Jurkat, Clone E6-1 (cell line): ENCODE results near the gene WNT9B.
"Not testable (repeated sequence)": the region's sequence is repeated elsewhere in the genome, so short reads cannot be mapped to it uniquely, and the experiment has no call there.

ENCODE experiments used
- DNase-seq: peaks from one replicate; pipeline ENCODE4 v3.0.0-alpha.2; 2011; ENCODE audit warnings: low read depth, low spot score
- H3K4me3 ChIP-seq: 2 replicates; pipeline ENCODE4 v1.5.1; 2011; ENCODE audit warnings: mild to moderate bottlenecking, low read length, control low read depth, moderate library complexity

Gene WNT9B

DNA sequence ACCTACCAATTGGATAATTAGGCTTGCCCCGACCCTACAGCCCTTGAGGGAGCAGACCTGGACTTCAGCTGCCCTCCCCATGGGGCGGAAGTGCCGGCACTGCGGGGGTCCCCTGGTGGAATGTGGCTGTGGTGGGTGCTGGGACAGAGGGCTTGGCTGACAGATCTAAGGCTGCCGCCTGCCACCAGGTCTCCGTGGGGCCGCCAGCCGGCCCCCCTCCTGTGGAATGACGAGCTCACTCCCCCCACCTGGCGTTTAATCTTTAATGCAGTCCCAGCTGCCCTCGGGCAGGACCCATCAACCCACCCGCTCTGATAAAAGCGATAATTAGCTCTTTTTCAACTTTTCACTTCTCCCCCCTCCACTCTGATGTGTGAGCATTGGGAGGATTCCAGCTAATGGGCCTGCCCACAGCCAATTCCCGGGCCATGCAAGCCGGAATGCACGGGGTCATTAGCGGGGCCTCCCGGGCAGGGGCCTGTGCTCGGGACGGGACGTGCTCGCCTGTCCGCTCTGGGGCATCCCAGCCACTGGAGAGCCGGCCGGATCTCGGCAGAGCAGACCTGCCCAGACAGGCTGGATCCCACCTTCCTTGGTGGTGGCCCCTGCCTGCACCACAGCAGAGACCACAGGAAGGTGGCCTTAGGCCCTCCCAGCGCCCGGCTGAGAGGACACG lies 43.2 kb downstream of the WNT9B start:
- DNase-seq = no peak

DNA sequence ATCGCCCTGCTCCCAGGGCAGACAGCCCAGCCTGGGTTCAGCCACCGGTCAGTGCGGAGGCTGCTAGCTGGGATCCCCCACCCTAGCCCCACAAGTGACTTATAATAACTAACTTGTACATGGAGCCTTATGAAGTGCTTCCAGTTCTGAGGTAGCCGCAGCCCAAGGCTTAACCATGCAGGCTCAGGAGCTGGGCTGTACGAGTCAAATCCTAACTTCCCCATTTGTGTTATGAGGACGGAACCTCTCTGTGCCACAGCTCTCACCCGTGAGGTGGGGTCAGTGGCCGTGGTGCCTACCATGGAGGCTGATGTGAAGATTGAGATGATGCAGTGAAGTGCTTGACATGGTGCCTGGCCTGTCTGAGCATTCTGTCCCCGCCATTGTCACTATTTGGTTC lies 43.8 kb downstream of the WNT9B start:
- DNase-seq = no peak
- H3K4me3 ChIP-seq = no peak overlapping the region

More for the DNA sequence above, 43.2 kb downstream of the WNT9B start:
- no peak overlapping the region for H3K4me3 ChIP-seq

DNA sequence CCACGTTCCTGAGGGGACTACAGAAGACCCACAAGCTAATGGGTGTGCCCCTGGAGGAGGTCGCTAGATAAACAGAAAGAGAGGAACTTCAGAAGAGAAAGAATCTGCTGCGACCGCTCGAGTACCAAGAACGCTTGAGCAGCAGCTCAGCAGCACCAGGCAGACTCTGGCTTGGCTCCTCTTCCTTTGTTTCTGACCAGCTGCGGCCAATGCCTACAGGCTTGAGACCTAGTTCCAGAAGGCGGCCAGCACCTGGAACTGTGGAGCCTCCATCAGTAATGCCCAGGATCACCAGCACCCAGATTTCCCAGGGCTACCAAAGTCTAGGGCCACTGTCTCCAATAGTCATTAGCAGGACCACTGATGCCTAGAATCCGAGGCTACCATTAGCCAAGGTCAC lies 45.6 kb downstream of the WNT9B start:
- no peak overlapping the region for H3K4me3 ChIP-seq
- no peak for DNase-seq

DNA sequence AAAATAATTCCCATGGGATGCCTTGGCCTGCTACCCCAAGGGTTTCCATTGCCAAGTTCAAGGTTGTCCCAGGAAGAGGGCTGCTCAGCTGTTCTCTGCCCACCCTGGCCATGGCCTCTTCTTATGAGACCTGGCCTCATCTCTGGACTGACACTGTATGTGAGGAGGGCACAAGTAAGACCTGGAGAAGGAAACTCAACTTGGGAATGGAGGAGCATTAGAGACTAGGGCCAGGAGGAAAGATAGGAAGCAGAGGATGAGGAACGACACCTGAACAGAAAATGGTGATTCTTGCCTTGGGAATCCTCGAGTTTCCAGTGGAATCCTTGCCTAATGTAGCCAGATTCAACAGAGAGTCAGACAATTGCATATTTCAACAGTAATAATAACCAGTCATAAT lies 47.0 kb downstream of the WNT9B start:
- no peak for DNase-seq
- no peak overlapping the region for H3K4me3 ChIP-seq

DNA sequence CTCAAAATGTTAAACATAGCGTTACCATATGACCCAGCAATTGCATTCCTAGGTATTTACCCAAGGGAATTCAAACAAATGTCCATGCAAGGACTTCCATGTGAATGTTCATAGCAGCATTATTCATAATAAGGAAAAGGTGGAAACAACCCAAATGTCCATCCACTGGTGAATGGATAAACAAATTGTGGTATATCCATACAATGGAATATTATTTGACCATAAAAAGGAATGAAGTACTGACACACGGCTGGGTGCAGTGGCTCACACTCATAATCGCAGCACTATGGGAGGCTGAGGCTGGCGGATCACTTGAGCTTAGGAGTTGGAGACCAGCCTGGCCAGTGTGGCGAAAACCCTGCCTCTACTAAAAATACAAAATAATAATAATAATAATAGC lies 47.5 kb downstream of the WNT9B start:
- no peak for DNase-seq
- no peak overlapping the region for H3K4me3 ChIP-seq

DNA sequence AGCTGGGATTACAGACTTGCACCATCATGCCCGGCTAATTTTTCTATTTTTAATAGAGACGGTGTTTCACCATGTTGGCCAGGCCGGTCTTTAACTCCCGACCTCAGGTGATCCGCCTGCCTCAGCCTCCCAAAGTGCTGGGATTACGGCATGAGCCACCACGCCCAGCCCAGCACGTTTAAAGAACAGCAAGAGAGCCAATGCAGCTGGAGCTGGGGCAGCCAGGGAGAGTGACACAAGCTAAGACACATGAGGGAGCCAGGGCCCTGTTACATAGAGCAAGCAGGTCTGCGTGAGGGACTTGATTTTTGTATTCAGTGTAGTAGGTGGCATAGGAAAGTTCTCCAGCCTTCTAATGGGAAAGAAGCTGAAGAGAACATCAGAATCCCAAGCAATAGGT lies 49.9 kb downstream of the WNT9B start:
- H3K4me3 ChIP-seq = no peak overlapping the region
- DNase-seq = no peak

DNA sequence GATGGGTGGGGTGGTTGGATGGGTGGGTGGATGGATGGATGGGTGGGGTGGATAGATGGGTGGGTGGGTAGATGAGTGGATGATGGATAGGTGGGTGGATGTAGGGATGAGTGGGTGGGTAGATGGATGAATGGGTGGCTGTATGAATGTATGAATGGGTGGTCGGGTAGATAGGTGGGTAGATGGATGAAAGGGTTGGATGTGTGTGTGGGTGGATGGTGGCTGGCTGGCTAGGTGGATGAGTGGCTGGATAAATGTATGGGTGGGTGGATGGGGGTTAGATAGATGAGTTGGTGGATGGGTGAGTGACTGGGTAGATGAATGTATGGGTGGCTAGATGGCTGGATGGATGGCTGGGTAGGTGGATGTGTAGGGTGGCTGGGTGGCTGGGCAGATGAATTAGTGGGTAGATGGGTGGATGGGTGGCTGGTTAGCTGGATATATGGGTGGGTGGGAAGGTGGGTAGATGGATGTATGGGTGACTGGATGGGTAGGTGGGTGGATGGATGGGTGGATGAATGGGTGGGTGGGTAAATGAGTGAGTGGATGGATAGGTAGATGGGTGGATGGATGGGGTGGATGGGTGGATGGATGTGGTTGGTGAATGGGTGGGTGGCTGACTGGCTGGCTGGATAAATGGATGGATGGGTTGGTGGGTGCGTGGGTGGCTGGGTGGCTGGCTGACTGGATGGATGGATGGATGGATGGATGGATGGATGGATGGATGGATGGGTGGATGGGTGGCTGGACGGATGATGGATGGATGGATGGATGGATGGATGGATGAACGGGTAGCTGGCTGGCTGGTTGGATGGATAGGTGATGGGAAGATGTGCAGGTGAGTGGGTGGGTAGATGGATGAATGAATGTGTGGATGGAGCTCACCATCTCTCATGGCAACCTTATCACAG lies 52.6 kb downstream of the WNT9B start:
- H3K4me3 ChIP-seq = no peak overlapping the region
- no peak for DNase-seq

DNA sequence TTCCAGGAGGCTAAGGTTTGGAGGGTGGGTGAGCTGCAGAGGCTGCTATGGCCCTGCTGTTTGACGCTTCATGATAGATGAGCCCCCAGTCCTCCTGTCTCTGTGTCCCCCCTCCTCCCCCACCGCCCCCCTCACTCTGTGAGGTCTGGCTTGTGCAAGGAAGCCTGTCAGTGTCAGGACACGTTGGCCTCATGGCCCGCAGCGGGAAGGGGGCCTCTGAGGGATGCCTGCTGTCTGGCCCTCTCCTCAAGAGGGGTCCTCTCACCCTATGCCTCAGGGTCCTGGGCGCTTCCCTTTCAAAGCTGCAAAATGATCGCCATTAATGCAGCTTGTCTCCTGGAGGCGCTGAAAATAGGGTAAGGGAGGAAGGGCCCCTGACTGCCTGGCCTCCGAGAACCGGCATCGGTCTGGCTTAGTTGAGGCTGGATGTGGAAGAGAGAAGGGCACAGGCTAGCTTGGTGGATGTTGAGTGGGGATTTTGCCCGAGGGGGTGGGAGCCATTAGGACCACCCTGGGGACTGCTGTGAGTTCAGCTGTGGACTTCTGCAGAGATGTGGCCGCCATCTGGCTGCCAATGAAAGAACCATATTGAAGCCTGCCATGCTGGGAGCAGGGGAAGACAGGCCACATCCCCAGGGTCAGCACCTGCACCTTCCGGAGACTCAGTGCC lies 56.8 kb downstream of the WNT9B start:
- no peak overlapping the region for H3K4me3 ChIP-seq
- no peak for DNase-seq

DNA sequence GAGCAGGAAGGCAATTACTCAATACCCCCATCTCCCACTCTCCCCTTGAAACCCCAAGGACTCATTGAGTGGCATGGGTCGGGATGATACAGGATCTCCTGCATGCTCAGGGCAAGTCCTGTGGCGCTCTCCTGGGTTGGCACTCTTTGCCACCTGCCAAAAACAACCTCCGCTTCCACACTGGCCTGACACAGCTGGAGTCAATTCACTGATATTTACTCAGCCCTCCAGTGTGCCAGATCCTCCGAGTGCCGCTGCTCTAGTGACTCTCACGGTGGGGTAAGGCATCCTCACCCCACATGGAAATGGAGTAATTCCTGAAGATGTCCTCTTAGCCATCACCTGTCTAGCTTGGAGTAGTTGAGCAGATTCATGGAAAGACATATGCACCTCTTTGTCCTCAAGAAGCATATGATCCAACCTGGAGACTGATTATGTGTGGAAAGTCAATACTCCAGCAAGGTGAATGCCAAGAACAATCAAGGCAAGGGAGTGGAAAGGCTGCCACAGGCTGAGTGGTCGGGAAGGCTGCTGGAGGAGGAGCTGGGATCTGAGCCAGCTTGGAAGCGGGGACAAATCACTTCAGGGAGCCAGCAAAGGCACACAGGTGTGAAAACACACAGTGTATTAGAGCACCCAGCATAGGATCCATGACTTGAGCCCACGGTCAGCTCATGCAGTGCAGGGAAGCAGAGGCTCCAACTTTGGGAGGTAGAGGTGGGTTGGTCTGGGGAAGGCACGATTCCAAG lies 59.0 kb downstream of the WNT9B start:
- DNase-seq = no peak

DNA sequence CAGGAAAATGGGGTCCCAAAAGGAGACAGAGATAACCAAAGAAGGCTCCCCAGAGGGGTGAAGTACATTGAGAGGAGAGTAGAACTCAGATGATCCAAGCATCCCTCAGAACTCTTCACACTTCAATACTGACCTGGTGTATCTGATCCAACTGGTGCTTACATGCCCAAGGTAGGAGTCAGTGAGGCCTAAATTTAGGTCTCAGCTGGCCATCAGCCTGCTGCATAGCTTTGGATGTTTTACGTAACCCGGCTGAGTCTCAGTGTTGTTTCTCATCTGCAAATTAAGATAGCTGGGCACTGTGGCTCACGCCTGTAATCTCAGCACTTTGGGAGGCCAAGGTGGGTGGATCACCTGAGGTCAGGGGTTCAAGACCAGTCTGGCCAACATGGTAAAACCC lies 59.9 kb downstream of the WNT9B start:
- H3K4me3 ChIP-seq = no peak overlapping the region
- DNase-seq = no peak

More for the DNA sequence above, 59.0 kb downstream of the WNT9B start:
- no peak overlapping the region for H3K4me3 ChIP-seq

DNA sequence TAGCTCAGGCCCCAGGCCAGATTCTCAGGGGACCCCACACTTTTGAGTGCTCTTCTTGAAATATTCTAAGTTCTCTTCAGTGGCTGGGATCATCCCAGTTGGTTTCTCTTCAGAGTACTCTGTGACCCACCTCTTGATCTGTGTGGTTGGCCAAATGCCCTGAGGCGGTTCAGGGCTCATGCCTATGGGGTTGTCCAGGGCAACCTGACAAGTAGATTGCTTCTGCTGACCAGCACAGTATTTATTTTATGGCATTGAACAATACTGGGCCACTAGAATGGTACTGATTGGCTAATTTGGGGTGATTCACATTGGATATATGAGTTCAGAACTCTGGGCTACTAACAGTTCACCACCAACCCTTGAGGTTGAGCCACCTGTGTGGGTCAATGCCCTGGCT lies 64.2 kb downstream of the WNT9B start:
- DNase-seq = no peak
- H3K4me3 ChIP-seq = no peak overlapping the region

DNA sequence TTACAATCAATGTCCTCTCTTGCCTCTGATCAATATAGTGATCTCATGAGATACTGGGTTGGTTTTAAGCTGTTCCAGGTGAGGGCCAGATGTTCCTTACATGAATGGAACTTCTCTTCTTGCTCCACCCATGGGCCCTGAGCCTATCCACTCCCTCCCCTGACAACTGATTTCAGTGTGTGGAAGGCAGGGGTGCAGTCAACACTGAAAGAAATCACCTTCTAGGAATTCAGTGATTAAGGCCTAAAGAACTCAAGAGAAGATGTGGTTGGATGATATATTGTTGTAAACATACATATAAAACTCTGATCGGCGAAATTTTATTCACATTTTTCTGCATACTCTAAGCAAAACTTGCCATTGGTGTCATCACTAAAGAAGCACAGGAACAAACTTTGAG lies 64.8 kb downstream of the WNT9B start:
- DNase-seq = no peak
- H3K4me3 ChIP-seq = no peak overlapping the region

DNA sequence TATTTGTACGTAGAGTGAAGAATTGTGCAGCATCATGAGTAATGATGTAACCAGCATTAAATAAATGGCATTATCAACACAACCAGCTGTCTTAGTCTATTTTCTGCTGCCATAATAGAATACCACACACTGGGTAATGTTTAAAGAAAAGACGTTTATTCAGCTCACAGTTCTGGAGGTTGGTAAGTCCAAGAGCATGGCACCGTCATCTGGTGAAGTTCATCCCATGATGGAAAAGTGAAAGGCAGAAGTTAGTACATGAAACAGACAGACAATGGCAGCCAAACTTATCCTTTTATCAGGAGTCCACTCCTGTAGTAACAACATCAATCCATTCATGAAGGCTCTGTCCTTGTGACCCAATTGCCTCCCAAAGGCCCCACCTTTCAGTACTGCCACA lies 65.2 kb downstream of the WNT9B start:
- DNase-seq = no peak
- no peak overlapping the region for H3K4me3 ChIP-seq

DNA sequence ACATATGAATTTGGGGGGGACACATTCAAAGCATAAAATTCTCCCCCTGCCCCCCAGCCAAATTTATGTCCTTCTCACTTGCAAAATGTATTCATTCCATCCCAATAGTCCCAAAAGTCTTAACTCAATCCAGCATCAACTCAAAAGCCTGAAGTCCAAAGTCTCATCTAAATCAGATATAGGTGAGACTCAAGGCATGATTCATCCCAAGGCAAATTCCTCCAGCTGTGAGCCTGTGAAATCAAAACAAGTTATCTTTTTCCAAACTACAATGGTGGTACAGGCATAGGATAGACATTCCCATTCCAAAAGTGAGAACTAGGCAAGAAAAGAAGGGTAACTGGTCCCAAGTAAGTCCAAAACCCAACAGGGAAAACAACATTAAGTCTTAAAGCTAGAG lies 65.7 kb downstream of the WNT9B start:
- no peak for DNase-seq
- no peak overlapping the region for H3K4me3 ChIP-seq

DNA sequence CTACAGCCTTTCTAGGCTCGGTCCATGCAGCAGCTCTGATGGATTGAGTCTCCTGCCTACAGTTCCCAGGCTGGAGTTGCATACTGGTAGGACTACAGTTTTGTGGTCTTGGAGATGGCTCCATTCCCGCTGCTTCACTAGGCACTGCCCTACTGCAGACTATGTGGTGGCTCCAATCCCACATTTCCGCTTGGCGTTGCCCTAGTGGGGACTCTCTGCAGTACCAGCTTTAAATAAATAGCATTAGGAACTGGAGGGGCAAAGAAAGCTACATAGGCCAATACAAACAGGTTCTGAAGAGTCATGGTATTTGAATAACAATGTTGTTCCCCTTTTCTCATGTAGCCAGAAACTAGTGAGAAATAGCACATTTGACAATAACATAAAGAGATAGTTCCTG lies 66.1 kb downstream of the WNT9B start:
- H3K4me3 ChIP-seq = no peak overlapping the region
- no peak for DNase-seq

DNA sequence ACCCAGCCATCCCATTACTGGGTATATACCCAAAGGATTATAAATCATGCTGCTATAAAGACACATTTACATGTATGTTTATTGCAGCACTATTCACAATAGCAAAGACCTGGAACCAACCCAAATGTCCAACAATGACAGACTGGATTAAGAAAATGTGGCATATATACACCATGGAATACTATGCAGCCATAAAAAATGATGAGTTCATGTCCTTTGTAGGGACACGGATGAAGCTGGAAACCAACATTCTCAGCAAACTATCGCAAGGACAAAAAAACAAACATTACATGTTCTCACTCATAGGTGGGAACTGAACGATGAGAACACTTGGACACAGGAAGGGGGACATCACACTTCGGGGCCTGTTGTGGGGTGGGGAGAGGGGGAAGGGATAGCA lies 70.6 kb downstream of the WNT9B start:
- not testable (repeated sequence) for DNase-seq
- H3K4me3 ChIP-seq = peak overlapping the region; percentile 96

DNA sequence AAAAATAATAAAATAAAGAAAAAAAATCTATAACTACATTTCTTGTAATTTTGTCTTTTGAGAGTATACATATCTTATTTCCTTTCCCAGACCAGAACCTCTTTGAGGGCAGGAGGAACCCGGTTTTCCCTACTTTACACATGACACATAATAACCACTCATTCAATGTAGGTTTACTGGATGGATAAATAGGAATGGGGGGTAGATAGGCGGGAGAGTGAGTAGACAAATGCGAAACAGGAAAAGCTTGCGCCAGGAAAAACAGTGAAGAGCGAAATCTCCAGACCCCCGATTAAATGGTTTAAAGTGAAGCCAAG lies 71.1 kb downstream of the WNT9B start:
- DNase-seq = no peak
- H3K4me3 ChIP-seq = peak overlapping the region; percentile 96

DNA sequence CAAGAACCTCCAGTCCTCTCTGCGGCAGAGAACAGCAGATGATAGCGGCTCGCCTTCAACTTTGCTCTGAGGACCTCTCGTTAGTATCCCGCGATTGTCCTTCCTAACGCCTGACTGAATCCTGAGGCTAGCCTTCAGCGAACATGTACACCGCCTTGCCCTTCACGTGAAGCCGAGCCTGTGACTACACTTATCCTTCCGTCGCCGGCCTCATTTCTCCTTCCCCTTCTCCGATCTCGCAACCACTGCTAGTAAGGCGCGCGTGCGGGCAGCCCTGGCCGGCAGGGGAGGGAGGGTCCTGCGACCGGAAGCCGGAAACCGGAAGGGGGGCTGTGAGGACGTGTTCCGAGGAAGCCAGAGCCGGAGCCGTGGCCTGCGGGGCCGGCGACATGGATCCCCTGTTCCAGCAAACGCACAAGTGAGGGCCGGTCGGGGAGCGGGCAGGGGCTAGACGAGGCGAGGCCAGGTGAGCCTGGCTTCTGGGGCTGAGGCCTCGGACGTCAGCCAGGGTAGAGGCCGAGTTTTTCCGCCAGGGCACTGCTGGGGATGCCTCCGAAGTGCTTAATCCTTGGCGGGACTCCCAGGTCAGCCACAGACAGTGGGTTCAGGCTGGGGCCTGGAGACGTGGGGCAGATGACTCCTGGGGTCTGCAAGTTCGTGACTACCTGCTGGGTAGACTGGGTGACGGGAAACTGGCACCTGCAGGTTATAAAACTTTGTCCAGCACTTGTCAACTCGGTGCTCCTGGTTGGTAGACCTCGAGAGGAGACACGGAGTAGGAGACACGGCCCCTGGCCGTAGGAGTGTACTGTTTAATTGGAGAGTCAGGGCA lies 71.6 kb downstream of the WNT9B start, which contains the start of gene GOSR2:
GOSR2 (plus strand) TSS at position 357 of the 832 bp plus-strand sequence; CDS start at position 390, 33 bp downstream.
- peak; percentile 86 for DNase-seq
- peak within 1 kb of the TSS; percentile 96 for H3K4me3 ChIP-seq
